Measurements from ENCODE around the gene NPHS1. TPM values are rescaled to one million over a fixed set of nuclear protein-coding genes. Genes with fewer than 3 reads are reported as not detected.
"Not testable (repeated sequence)": the region's sequence is repeated elsewhere in the genome, so short reads cannot be mapped to it uniquely, and the experiment has no call there.

NPHS1 gene
- total and polyA plus RNA-seq, 2 experiments from 2014 or later, result 0.30 to 0.76 TPM

GRCh38 chr19:35895911-35896642 lies 43.8 kb upstream of the NPHS1 start:
- H3K9me3 ChIP-seq (ENCODE audit: low read depth), result no peaks in the 10 kb centered on the region
- TF ChIP-seq CTCF (IDR thresholded peaks at IDR 0.05; ENCODE audit: poor library complexity) (no peak), EZH2 (IDR thresholded peaks at IDR 0.05; ENCODE audit: borderline replicate concordance) (no peak), EZH2phosphoT487 (IDR thresholded peaks at IDR 0.05; ENCODE audit: low read depth, severe bottlenecking, unreplicated experiment) (no peak)
- WGBS (ENCODE audit: low lambda C conversion rate, missing lambda C conversion rate), result 93% methylated on average over 21 of the region's 21 CpGs
- H3K27me3 ChIP-seq, result no peaks in the 10 kb centered on the region
- no peak for DNase-seq (ENCODE audit: low spot score)
- no peak overlapping the region for H3K4me3 ChIP-seq
- peaks cover 15% of the 10 kb centered on the region for H3K79me2 ChIP-seq
- no peak overlapping the region for H3K27ac ChIP-seq
- no peak overlapping the region for H2AFZ ChIP-seq
- H3K4me1 ChIP-seq (ENCODE audit: insufficient read depth), result peaks cover 6% of the 10 kb centered on the region
- no peaks in the 10 kb centered on the region for H3K9me2 ChIP-seq (replicated peaks; ENCODE audit: insufficient read depth)
- no peaks in the 10 kb centered on the region for H3K36me3 ChIP-seq (replicated peaks; ENCODE audit: insufficient read depth, low read depth)
- no peaks in the 10 kb centered on the region for H4K20me1 ChIP-seq (ENCODE audit: insufficient read depth, poor library complexity, severe bottlenecking)
- H3K4me2 ChIP-seq, result no peak overlapping the region

- H2AFZ ChIP-seq, result no peak overlapping the region
- no peaks in the 10 kb centered on the region for H3K36me3 ChIP-seq (replicated peaks; ENCODE audit: insufficient read depth, low read depth)
Observed at GRCh38 chr19:35894342-35894741, 42.0 kb upstream of the NPHS1 start.

GRCh38 chr19:35891819-35892218 lies 39.5 kb upstream of the NPHS1 start:
- H2AFZ ChIP-seq; H3K9me2 ChIP-seq (replicated peaks; ENCODE audit: insufficient read depth); H3K27me3 ChIP-seq; H3K4me3 ChIP-seq; DNase-seq (ENCODE audit: low spot score); H3K4me1 ChIP-seq (ENCODE audit: insufficient read depth); H3K27ac ChIP-seq; H3K36me3 ChIP-seq (replicated peaks; ENCODE audit: insufficient read depth, low read depth); H3K4me2 ChIP-seq; H4K20me1 ChIP-seq (ENCODE audit: insufficient read depth, poor library complexity, severe bottlenecking); H3K9me3 ChIP-seq (ENCODE audit: low read depth); H3K79me2 ChIP-seq: not testable (repeated sequence)
- WGBS (ENCODE audit: low lambda C conversion rate, missing lambda C conversion rate), result 95% methylated on average over 3 of the region's 3 CpGs

More at GRCh38 chr19:35894342-35894741, 42.0 kb upstream of the NPHS1 start:
- no peak for DNase-seq (ENCODE audit: low spot score)
- no peaks in the 10 kb centered on the region for H3K27me3 ChIP-seq
- WGBS (ENCODE audit: low lambda C conversion rate, missing lambda C conversion rate), result 95% methylated on average over 2 of the region's 2 CpGs
- H3K4me2 ChIP-seq, result no peak overlapping the region
- H3K9me2 ChIP-seq (replicated peaks; ENCODE audit: insufficient read depth), result no peaks in the 10 kb centered on the region
- no peak overlapping the region for H3K4me3 ChIP-seq
- peaks cover 15% of the 10 kb centered on the region for H3K79me2 ChIP-seq
- peaks cover 6% of the 10 kb centered on the region for H3K4me1 ChIP-seq (ENCODE audit: insufficient read depth)
- no peak for TF ChIP-seq EZH2phosphoT487 (IDR thresholded peaks at IDR 0.05; ENCODE audit: low read depth, severe bottlenecking, unreplicated experiment)
- TF ChIP-seq EZH2 (IDR thresholded peaks at IDR 0.05; ENCODE audit: borderline replicate concordance), result no peak
- no peak for TF ChIP-seq CTCF (IDR thresholded peaks at IDR 0.05; ENCODE audit: poor library complexity)
- H3K27ac ChIP-seq, result no peak overlapping the region
- no peaks in the 10 kb centered on the region for H4K20me1 ChIP-seq (ENCODE audit: insufficient read depth, poor library complexity, severe bottlenecking)
- no peaks in the 10 kb centered on the region for H3K9me3 ChIP-seq (ENCODE audit: low read depth)

- WGBS (ENCODE audit: low lambda C conversion rate, missing lambda C conversion rate), result 94% methylated on average over 11 of the region's 13 CpGs
- no peaks in the 10 kb centered on the region for H3K4me1 ChIP-seq (ENCODE audit: insufficient read depth)
- no peak for DNase-seq (ENCODE audit: low spot score)
Observed at GRCh38 chr19:35890113-35890650, 37.9 kb upstream of the NPHS1 start.

More at GRCh38 chr19:35890113-35890650, 37.9 kb upstream of the NPHS1 start:
- Histone ChIP-seq H3K36me3 (replicated peaks; ENCODE audit: insufficient read depth, low read depth) (no peaks in the 10 kb centered on the region), H3K9me2 (replicated peaks; ENCODE audit: insufficient read depth) (no peaks in the 10 kb centered on the region), H3K79me2 (no peaks in the 10 kb centered on the region), H3K27me3 (no peaks in the 10 kb centered on the region), H3K9me3 (ENCODE audit: low read depth) (no peaks in the 10 kb centered on the region), H4K20me1 (ENCODE audit: insufficient read depth, poor library complexity, severe bottlenecking) (no peaks in the 10 kb centered on the region), H3K27ac (no peak overlapping the region), H3K4me3 (no peak overlapping the region), H3K4me2 (no peak overlapping the region), H2AFZ (no peak overlapping the region)
- TF ChIP-seq EZH2phosphoT487 (IDR thresholded peaks at IDR 0.05; ENCODE audit: low read depth, severe bottlenecking, unreplicated experiment) (no peak), EZH2 (IDR thresholded peaks at IDR 0.05; ENCODE audit: borderline replicate concordance) (no peak), CTCF (IDR thresholded peaks at IDR 0.05; ENCODE audit: poor library complexity) (no peak)
